Thymus (tissue), 11 donors: Measurements from ENCODE around the gene STK24. TPM values are rescaled to one million over a fixed set of nuclear protein-coding genes. Genes with fewer than 3 reads are reported as not detected.

Experiments used
- DNase-seq, 9 donors: peaks; one replicate each; pipeline ENCODE4 v3.0.0-alpha.2; 2013; ENCODE audit warnings: low spot score in 9 of 9, low read depth in 6 of 9, missing footprints in 1 of 9
- H3K27ac ChIP-seq, 2 donors: one replicate each; pipeline ENCODE4 v1.5.1; 2013; ENCODE audit warnings: control low read depth in 1 of 2, low read depth in 1 of 2, low read length in 1 of 2, mild to moderate bottlenecking in 1 of 2, moderate library complexity in 1 of 2
- H3K27me3 ChIP-seq, 2 donors: one replicate each; pipeline ENCODE4 v1.5.1; 2013; ENCODE audit warnings: low read length in 1 of 2; ENCODE audit not compliant: control insufficient read depth in 2 of 2, insufficient read depth in 1 of 2
- H3K36me3 ChIP-seq, 2 donors: one replicate each; pipeline ENCODE4 v1.5.1; 2013; ENCODE audit warnings: low read length in 1 of 2, mild to moderate bottlenecking in 1 of 2, moderate library complexity in 1 of 2; ENCODE audit not compliant: control insufficient read depth in 2 of 2, insufficient read depth in 2 of 2
- H3K4me1 ChIP-seq, 2 donors: one replicate each; pipeline ENCODE4 v1.5.1; 2013; ENCODE audit warnings: low read length in 2 of 2; ENCODE audit not compliant: control insufficient read depth in 2 of 2, insufficient read depth in 2 of 2
- H3K4me3 ChIP-seq, 2 donors: one replicate each; pipeline ENCODE4 v1.5.1; 2013; ENCODE audit warnings: low read length in 2 of 2, control low read depth in 1 of 2, mild to moderate bottlenecking in 1 of 2
- H3K9me3 ChIP-seq, 2 donors: one replicate each; pipeline ENCODE4 v1.5.1; 2013; ENCODE audit warnings: low read length in 1 of 2, mild to moderate bottlenecking in 1 of 2; ENCODE audit not compliant: control insufficient read depth in 2 of 2, insufficient read depth in 1 of 2
- WGBS: extraction: QIAGEN DNeasy Blood & Tissue Kit; methylation state at CpG from one replicate; pipeline ENCODE4 v1.1.7; 2013; 5-methylcytosine and 5-hydroxymethylcytosine counted together
- polyA plus RNA-seq: library from polyadenylated mRNA; stranded (reverse); fragments of 200-250 nt; gene quantifications from one replicate; pipeline ENCODE4 v1.2.3, GENCODE V29; 2013
- total RNA-seq: library from RNA; stranded (reverse); fragments of 120-200 nt; gene quantifications from one replicate; pipeline ENCODE4 v1.2.4, GENCODE V29; 2013
- donor health status: healthy.

The STK24 gene
- total and polyA plus RNA-seq, 2 donors: 52.7 to 62.4 TPM

- DNase-seq: no peak
Observed at GRCh38 chr13:98452851-98453843, 123.8 kb downstream of the STK24 start.

GRCh38 chr13:98451676-98452470 is 125.0 kb downstream of the STK24 start:
- H3K27me3 ChIP-seq: no peaks in the 10 kb centered on the region
- peak in 1 of 9 donors; percentile 28 for DNase-seq
- H3K4me3 ChIP-seq: no peak overlapping the region
- 86% methylated on average over 23 of the region's 23 CpGs for WGBS
- H3K36me3 ChIP-seq: peaks cover 64 to 73% of the 10 kb centered on the region in 2 donors
- no peaks in the 10 kb centered on the region for H3K9me3 ChIP-seq
- H3K4me1 ChIP-seq: peaks cover 26 to 57% of the 10 kb centered on the region in 2 donors
- H3K27ac ChIP-seq: peak overlapping the region in 1 of 2 donors; percentile 13

More at GRCh38 chr13:98452851-98453843, 123.8 kb downstream of the STK24 start:
- 91% methylated on average over 15 of the region's 15 CpGs for WGBS
- Histone ChIP-seq H3K36me3 (peaks cover 56 to 71% of the 10 kb centered on the region in 2 donors), H3K4me3 (no peak overlapping the region), H3K27ac (no peak overlapping the region), H3K9me3 (no peaks in the 10 kb centered on the region), H3K4me1 (peaks cover 33 to 67% of the 10 kb centered on the region in 2 donors), H3K27me3 (no peaks in the 10 kb centered on the region)

GRCh38 chr13:98450539-98451111 is 126.3 kb downstream of the STK24 start:
- peaks cover 22 to 54% of the 10 kb centered on the region in 2 donors for H3K4me1 ChIP-seq
- WGBS: 52% methylated on average over 14 of the region's 14 CpGs
- peaks cover 59 to 77% of the 10 kb centered on the region in 2 donors for H3K36me3 ChIP-seq
- peak in 5 of 9 donors; percentile 51 to 83 (median 55) for DNase-seq
- no peak overlapping the region for H3K4me3 ChIP-seq
- no peaks in the 10 kb centered on the region for H3K9me3 ChIP-seq
- H3K27ac ChIP-seq: peak overlapping the region; percentile 62 to 75
- no peaks in the 10 kb centered on the region for H3K27me3 ChIP-seq

GRCh38 chr13:98450026-98450425 is 126.9 kb downstream of the STK24 start:
- no peak for DNase-seq
- H3K27me3 ChIP-seq: no peaks in the 10 kb centered on the region
- no peak overlapping the region for H3K4me3 ChIP-seq
- WGBS: 96% methylated on average over 1 of the region's 1 CpG
- H3K27ac ChIP-seq: peak overlapping the region in 1 of 2 donors; percentile 75
- peaks cover 55 to 71% of the 10 kb centered on the region in 2 donors for H3K36me3 ChIP-seq
- peaks cover 26 to 55% of the 10 kb centered on the region in 2 donors for H3K4me1 ChIP-seq
- H3K9me3 ChIP-seq: no peaks in the 10 kb centered on the region

- peaks cover 50 to 65% of the 10 kb centered on the region in 2 donors for H3K36me3 ChIP-seq
- H3K27ac ChIP-seq: no peak overlapping the region
- 98% methylated on average over 16 of the region's 16 CpGs for WGBS
- no peak for DNase-seq
- H3K27me3 ChIP-seq: no peaks in the 10 kb centered on the region
- no peak overlapping the region for H3K4me3 ChIP-seq
- H3K4me1 ChIP-seq: peaks cover 26 to 49% of the 10 kb centered on the region in 2 donors
- no peaks in the 10 kb centered on the region for H3K9me3 ChIP-seq
Observed at GRCh38 chr13:98449273-98449672, 127.6 kb downstream of the STK24 start.

GRCh38 chr13:98448642-98448928 is 128.3 kb downstream of the STK24 start:
- H3K4me1 ChIP-seq: peaks cover 26 to 47% of the 10 kb centered on the region in 2 donors
- 97% methylated on average over 5 of the region's 5 CpGs for WGBS
- no peak for DNase-seq
- peaks cover 48 to 59% of the 10 kb centered on the region in 2 donors for H3K36me3 ChIP-seq
- H3K27ac ChIP-seq: no peak overlapping the region
- H3K9me3 ChIP-seq: no peaks in the 10 kb centered on the region
- no peak overlapping the region for H3K4me3 ChIP-seq
- H3K27me3 ChIP-seq: no peaks in the 10 kb centered on the region

- Histone ChIP-seq H3K36me3 (peaks cover 48 to 55% of the 10 kb centered on the region in 2 donors), H3K4me1 (peaks cover 26 to 47% of the 10 kb centered on the region in 2 donors), H3K4me3 (no peak overlapping the region), H3K27ac (no peak overlapping the region), H3K9me3 (no peaks in the 10 kb centered on the region), H3K27me3 (no peaks in the 10 kb centered on the region)
- DNase-seq: peak in 1 of 9 donors; percentile 27
- WGBS: 91% methylated on average over 28 of the region's 28 CpGs
Observed at GRCh38 chr13:98447881-98448641, 128.8 kb downstream of the STK24 start.

GRCh38 chr13:98447130-98447529 is 129.8 kb downstream of the STK24 start:
- 97% methylated on average over 5 of the region's 5 CpGs for WGBS
- Histone ChIP-seq H3K27ac (no peak overlapping the region), H3K4me1 (peaks cover 26 to 47% of the 10 kb centered on the region in 2 donors), H3K4me3 (no peak overlapping the region), H3K9me3 (no peaks in the 10 kb centered on the region), H3K27me3 (no peaks in the 10 kb centered on the region), H3K36me3 (peaks cover 39 to 46% of the 10 kb centered on the region in 2 donors)
- no peak for DNase-seq
